H1 (cell line): ENCODE data around the gene MT1F. TPM values are rescaled to one million over a fixed set of nuclear protein-coding genes. Genes with fewer than 3 reads are reported as not detected.

ENCODE experiments used
- CTCF ChIA-PET: fragments of 300-600 bp; sonication (Branson Sonifier 250); formaldehyde crosslinking; loops from one replicate; lab custom pipeline; 2021; ENCODE audit not compliant: partially characterized antibody; lab: Charles Lee
- POLR2A ChIA-PET: fragments of 300-600 bp; sonication (Branson Sonifier 250); formaldehyde crosslinking; loops from one replicate; lab custom pipeline; 2021; ENCODE audit warnings: inconsistent platforms; ENCODE audit not compliant: partially characterized antibody; lab: Charles Lee
- DNase-seq, 2 experiments: peaks; one replicate each; pipeline versions ENCODE4 v3.0.0 to v3.0.0-alpha.2; 2010 to 2022; ENCODE audit warnings: low spot score in 2 of 2, low read depth in 1 of 2, mixed read lengths in 1 of 2
- FAIRE-seq: peaks from 2 replicates; lab custom pipeline; 2011; peaks lifted over from hg19 to GRCh38; lab: Jason Lieb, UNC
- H2AFZ ChIP-seq: 2 replicates; pipeline ENCODE4 v1.8.1; 2012; ENCODE audit warnings: low read length, inconsistent platforms
- H2AK5ac ChIP-seq: 2 replicates; pipeline ENCODE4 v1.6.1; 2013; ENCODE audit warnings: low read depth, low read length
- H2BK120ac ChIP-seq: replicated peaks from 2 replicates; pipeline ENCODE3; 2013; ENCODE audit warnings: low read depth, low read length, inconsistent platforms
- H2BK12ac ChIP-seq: 2 replicates; pipeline ENCODE4 v1.6.1; 2013; ENCODE audit warnings: low read depth, low read length
- H2BK15ac ChIP-seq: 2 replicates; pipeline ENCODE4 v1.6.1; 2013; ENCODE audit warnings: low read length
- H2BK20ac ChIP-seq: 2 replicates; pipeline ENCODE4 v1.6.1; 2013; ENCODE audit warnings: low read length
- H2BK5ac ChIP-seq: 2 replicates; pipeline ENCODE4 v1.6.1; 2013; ENCODE audit warnings: low read depth, low read length
- H3K14ac ChIP-seq: 2 replicates; pipeline ENCODE4 v1.6.1; 2013; ENCODE audit warnings: inconsistent platforms; ENCODE audit not compliant: insufficient read length
- H3K18ac ChIP-seq: 2 replicates; pipeline ENCODE4 v1.6.1; 2013; ENCODE audit warnings: low read length; ENCODE audit errors: extremely low read depth
- H3K23ac ChIP-seq: 2 replicates; pipeline ENCODE4 v1.6.1; 2013; ENCODE audit warnings: inconsistent platforms; ENCODE audit not compliant: insufficient read length
- H3K23me2 ChIP-seq: 2 replicates; pipeline ENCODE4 v1.6.1; 2013; ENCODE audit warnings: low read depth, low read length
- H3K27ac ChIP-seq: 2 replicates; pipeline ENCODE4 v1.6.1; 2011; ENCODE audit warnings: low read depth, low read length, inconsistent platforms
- H3K27me3 ChIP-seq, 4 experiments: replicated peaks in 1 of 4; 1 replicate in 1 of 4; 2 replicates in 3 of 4; pipeline versions ENCODE4 v1.6.1 to v1.8.1; 2011 to 2013; ENCODE audit warnings: low read length in 3 of 4, mild to moderate bottlenecking in 3 of 4, inconsistent platforms in 2 of 4, mixed read lengths in 2 of 4, moderate library complexity in 1 of 4; ENCODE audit not compliant: control insufficient read depth in 3 of 4, insufficient read depth in 3 of 4; ENCODE audit errors: extremely low read depth in 1 of 4
- H3K36me3 ChIP-seq, 4 experiments: 2 replicates each; pipeline versions ENCODE4 v1.6.1 to v1.8.1; 2011 to 2013; ENCODE audit warnings: mild to moderate bottlenecking in 4 of 4, low read length in 3 of 4, moderate library complexity in 2 of 4, control low read depth in 1 of 4, inconsistent platforms in 1 of 4; ENCODE audit not compliant: insufficient read depth in 4 of 4, control insufficient read depth in 2 of 4
- H3K4ac ChIP-seq: replicated peaks from 2 replicates; pipeline ENCODE3; 2013; ENCODE audit warnings: low read length, low read depth, mixed read lengths, inconsistent platforms; ENCODE audit not compliant: insufficient read length
- H3K4me1 ChIP-seq, 4 experiments: replicated peaks in 1 of 4; 1 replicate in 1 of 4; 2 replicates in 3 of 4; pipeline versions ENCODE4 v1.6.1 to v1.8.1; 2011 to 2013; ENCODE audit warnings: low read length in 3 of 4, inconsistent platforms in 2 of 4, mixed read lengths in 1 of 4; ENCODE audit not compliant: insufficient read depth in 4 of 4, control insufficient read depth in 3 of 4
- H3K4me2 ChIP-seq, 2 experiments: 2 replicates each; pipeline versions ENCODE4 v1.6.1 to v1.8.1; 2011 to 2013; ENCODE audit warnings: low read depth in 2 of 2, low read length in 2 of 2, control low read depth in 1 of 2, inconsistent platforms in 1 of 2, mild to moderate bottlenecking in 1 of 2; ENCODE audit not compliant: insufficient read depth in 1 of 2
- H3K4me3 ChIP-seq, 4 experiments: fragments of 200-600, 300-600 bp in 1 of 4; sonication (generic), shearing (Covaris generic), sonication (Bioruptor Twin) in 1 of 4; 2 replicates each; pipeline versions ENCODE4 v1.5.1 to v1.8.1; 2011 to 2016; ENCODE audit warnings: low read length in 4 of 4, low read depth in 3 of 4, control low read depth in 2 of 4, inconsistent platforms in 2 of 4, mild to moderate bottlenecking in 2 of 4, mixed read lengths in 1 of 4, moderate library complexity in 1 of 4; ENCODE audit not compliant: insufficient read depth in 2 of 4; ENCODE audit errors: extremely low read depth in 1 of 4
- H3K56ac ChIP-seq: replicated peaks from 2 replicates; pipeline ENCODE3; 2013; ENCODE audit warnings: low read depth, mild to moderate bottlenecking, mixed read lengths, low read length, inconsistent platforms; ENCODE audit not compliant: insufficient read length
- H3K79me1 ChIP-seq: 2 replicates; pipeline ENCODE4 v1.6.1; 2013; ENCODE audit warnings: low read depth, low read length, control low read depth
- H3K79me2 ChIP-seq, 2 experiments: 2 replicates each; pipeline versions ENCODE4 v1.6.1 to v1.8.1; 2012 to 2013; ENCODE audit warnings: low read length in 2 of 2, mild to moderate bottlenecking in 2 of 2, inconsistent platforms in 1 of 2; ENCODE audit not compliant: insufficient read depth in 2 of 2, control insufficient read depth in 1 of 2
- H3K9ac ChIP-seq, 4 experiments: replicated peaks in 1 of 4; 1 replicate in 1 of 4; 2 replicates in 3 of 4; pipeline versions ENCODE4 v1.6.1 to v1.8.1; 2011 to 2013; ENCODE audit warnings: low read depth in 3 of 4, low read length in 3 of 4, control low read depth in 2 of 4, mild to moderate bottlenecking in 2 of 4, moderate library complexity in 2 of 4, inconsistent platforms in 1 of 4; ENCODE audit errors: extremely low read depth in 1 of 4
- H3K9me3 ChIP-seq, 2 experiments: 2 replicates each; pipeline versions ENCODE4 v1.6.1 to v1.8.1; 2012 to 2013; ENCODE audit warnings: mild to moderate bottlenecking in 2 of 2, moderate library complexity in 2 of 2, control low read depth in 1 of 2, inconsistent platforms in 1 of 2, low read depth in 1 of 2, low read length in 1 of 2, mixed read lengths in 1 of 2; ENCODE audit not compliant: insufficient read depth in 2 of 2
- H4K20me1 ChIP-seq, 2 experiments: replicated peaks in 1 of 2; 2 replicates each; pipeline versions ENCODE3 to v1.8.1; 2011 to 2013; ENCODE audit warnings: inconsistent platforms in 2 of 2, low read length in 2 of 2, mild to moderate bottlenecking in 1 of 2; ENCODE audit not compliant: insufficient read depth in 2 of 2, control insufficient read depth in 1 of 2
- H4K5ac ChIP-seq: 2 replicates; pipeline ENCODE4 v1.6.1; 2013; ENCODE audit warnings: low read length, low read depth, mixed read lengths, inconsistent platforms; ENCODE audit not compliant: insufficient read length
- H4K8ac ChIP-seq: 2 replicates; pipeline ENCODE4 v1.8.0; 2013; ENCODE audit warnings: mild to moderate bottlenecking, moderate library complexity, low read length, inconsistent platforms; ENCODE audit not compliant: insufficient read depth; ENCODE audit errors: extremely low read depth
- H4K91ac ChIP-seq: replicated peaks from 2 replicates; pipeline ENCODE3; 2013; ENCODE audit warnings: low read length, mixed read lengths, inconsistent platforms; ENCODE audit not compliant: insufficient read length
- CBX8 ChIP-seq: fragments of 300-800, 300-1000 bp; sonication (generic); IDR thresholded peaks from 2 replicates; pipeline ENCODE4 v1.7.1; 2016; ENCODE audit warnings: low read depth, low read length, borderline replicate concordance
- CEBPB ChIP-seq: IDR thresholded peaks from 2 replicates; pipeline ENCODE4 v1.6.1; 2012; ENCODE audit warnings: low read depth, low read length
- CHD2 ChIP-seq: IDR thresholded peaks from 2 replicates; pipeline ENCODE4 v1.6.1; 2012; ENCODE audit warnings: low read length, improper control_type of control experiment
- SUZ12 ChIP-seq: fragments of 200-600 bp; sonication (generic); IDR thresholded peaks from 2 replicates; pipeline ENCODE4 v1.6.1; 2012; ENCODE audit warnings: mild to moderate bottlenecking, inconsistent platforms, low read length, moderate library complexity, mixed read lengths
- YY1 ChIP-seq: IDR thresholded peaks from 2 replicates; pipeline ENCODE4 v1.6.1; 2011; ENCODE audit warnings: low read depth, mild to moderate bottlenecking, low read length
- WGBS, 2 experiments: shearing (Covaris generic) in 1 of 2; methylation state at CpG; one replicate each; pipeline versions ENCODE4 v1.1.6 to v1.1.7; 2013 to 2015; ENCODE audit warnings: low lambda C conversion rate in 2 of 2, mixed read lengths in 2 of 2, inconsistent platforms in 1 of 2, low coverage in 1 of 2, missing lambda C conversion rate in 1 of 2; ENCODE audit not compliant: insufficient replicate concordance in 2 of 2, insufficient coverage in 1 of 2, insufficient read length in 1 of 2; ENCODE audit errors: extremely low coverage in 1 of 2, missing lambda C conversion rate in 1 of 2; 5-methylcytosine and 5-hydroxymethylcytosine counted together
- polyA plus RNA-seq, 7 experiments: library from polyadenylated mRNA; depleted of rRNA in 3 of 7; stranded (reverse) in 5 of 7; unstranded in 2 of 7; fragments of >200 nt in 5 of 7; fragments of 200-250 nt in 2 of 7; gene quantifications; 1 replicate in 5 of 7; 2 replicates in 1 of 7; 4 replicates in 1 of 7; pipeline versions ENCODE4 v1.2.1 to v1.2.3, GENCODE V29; 2011 to 2013; ENCODE audit warnings: missing spikeins in 2 of 7, mixed read lengths in 2 of 7
- total RNA-seq: library from RNA; stranded (reverse); fragmentation: NEBNext Ultra II Directional; extraction: Animal tissue kit (Norgen Biotek cat#: 25700); gene quantifications from 2 replicates; pipeline ENCODE4 v1.2.1, GENCODE V29; 2021

The MT1F gene
- total and polyA plus RNA-seq, 2 of the 8 experiments (the other 6 are each of a cell fraction or from before 2014, with no cell fraction given), result 5.9 to 20.8 TPM

GRCh38 chr16:56684926-56685590, 27.3 kb downstream of the MT1F start:
- H2BK5ac ChIP-seq, result no peak overlapping the region
- H2AFZ ChIP-seq, result no peak overlapping the region
- no peak overlapping the region for H3K23ac ChIP-seq
- H3K4me3 ChIP-seq, result no peak overlapping the region
- no peaks in the 10 kb centered on the region for H3K9me3 ChIP-seq
- H3K27ac ChIP-seq, result no peak overlapping the region
- H2BK12ac ChIP-seq, result no peak overlapping the region
- H2BK20ac ChIP-seq, result no peak overlapping the region
- H4K5ac ChIP-seq, result no peak overlapping the region
- FAIRE-seq (no peak), DNase-seq (no peak)
- POLR2A ChIA-PET, result interaction anchor here (1.1 to 12.9 kb wide), 9 partner anchors 9 to 262 kb away, joined by 3 to 205 read pairs (median 11); partner anchors contain the start of genes MT1A, MT1E, MT1G and MT1H
- no peak overlapping the region for H4K8ac ChIP-seq
- WGBS, 2 experiments, result 83% methylated on average over 4 of the region's 4 CpGs; no CpG with 5 or more reads in 1 of the 2 experiments
- H2BK15ac ChIP-seq, result no peak overlapping the region
- no peak overlapping the region for H3K18ac ChIP-seq
- H2AK5ac ChIP-seq, result no peak overlapping the region
- peaks cover 10% of the 10 kb centered on the region for H3K23me2 ChIP-seq
- no peak overlapping the region for H3K9ac ChIP-seq
- no peaks in the 10 kb centered on the region; the same call in 1 of the 2 replicates for H3K79me1 ChIP-seq
- peaks cover 0 to 1% of the 10 kb centered on the region in 2 experiments for H4K20me1 ChIP-seq
- H3K27me3 ChIP-seq, result peaks cover 0 to 34% (median 19%) of the 10 kb centered on the region in 4 experiments; a peak in 5 of 7 replicates
- CTCF ChIA-PET, result interaction anchor here (0.6 to 4.5 kb wide), 4 partner anchors 11 to 184 kb away, joined by 3 to 37 read pairs (median 5); no protein-coding TSS in a partner anchor
- H3K4me2 ChIP-seq, result no peak overlapping the region; a peak in 1 of 4 replicates
- H3K79me2 ChIP-seq, result no peaks in the 10 kb centered on the region
- no peak overlapping the region for H3K14ac ChIP-seq
- H3K56ac ChIP-seq, result no peak overlapping the region
- peaks cover 0 to 19% (median 8%) of the 10 kb centered on the region in 4 experiments; a peak in 6 of 7 replicates for H3K4me1 ChIP-seq
- peaks cover 0 to 3% (median 0%) of the 10 kb centered on the region in 4 experiments; a peak in 1 of 8 replicates for H3K36me3 ChIP-seq
- H4K91ac ChIP-seq, result no peak overlapping the region
- H2BK120ac ChIP-seq, result no peak overlapping the region
- no peak overlapping the region for H3K4ac ChIP-seq
- TF ChIP-seq YY1, result no peak
- no peak for TF ChIP-seq SUZ12
- TF ChIP-seq CBX8, result no peak
- no peak for TF ChIP-seq CEBPB
- TF ChIP-seq CHD2, result no peak
